CD4-positive, alpha-beta memory T cell (primary cell): ENCODE results near the gene TMEM50A. TPM values are rescaled to one million over a fixed set of nuclear protein-coding genes. Genes with fewer than 3 reads are reported as not detected.
"Not testable (repeated sequence)": the region's sequence is repeated elsewhere in the genome, so short reads cannot be mapped to it uniquely, and the experiment has no call there.

ENCODE experiments used
- CTCF ChIA-PET: fragments of 350-600 bp; sonication (Branson Sonifier 250); formaldehyde crosslinking; loops from one replicate; lab custom pipeline; 2021; ENCODE audit warnings: inconsistent platforms; ENCODE audit not compliant: partially characterized antibody; lab: Charles Lee
- POLR2A ChIA-PET: fragments of 350-600 bp; sonication (Branson Sonifier 250); formaldehyde crosslinking; loops from one replicate; lab custom pipeline; 2021; ENCODE audit not compliant: partially characterized antibody; lab: Charles Lee
- DNase-seq, 5 donors: peaks; one replicate each; pipeline versions ENCODE4 v3.0.0 to v3.0.0-alpha.2; 2020 to 2022; ENCODE audit warnings: mixed read lengths in 1 of 5
- H3K27ac ChIP-seq: one replicate; pipeline ENCODE4 v1.7.0; 2013; ENCODE audit warnings: low read depth, low read length
- H3K27me3 ChIP-seq: 2 replicates; pipeline ENCODE4 v1.7.0; 2013; ENCODE audit warnings: mild to moderate bottlenecking, low read length, moderate library complexity; ENCODE audit not compliant: insufficient read depth
- H3K36me3 ChIP-seq: 2 replicates; pipeline ENCODE4 v1.7.0; 2013; ENCODE audit warnings: mild to moderate bottlenecking, low read length, moderate library complexity; ENCODE audit not compliant: insufficient read depth
- H3K4me1 ChIP-seq: 2 replicates; pipeline ENCODE4 v1.7.0; 2013; ENCODE audit warnings: mild to moderate bottlenecking, low read length, moderate library complexity; ENCODE audit not compliant: insufficient read depth
- H3K4me3 ChIP-seq, 2 donors: one replicate each; pipeline ENCODE4 v1.7.0; 2013; ENCODE audit warnings: low read length in 2 of 2, mild to moderate bottlenecking in 1 of 2
- H3K9me3 ChIP-seq, 2 donors: one replicate each; pipeline ENCODE4 v1.7.0; 2013; ENCODE audit warnings: low read length in 2 of 2, control low read depth in 1 of 2; ENCODE audit not compliant: control insufficient read depth in 1 of 2
- H3K27ac Mint-ChIP-seq, 7 donors: one replicate each; pipeline ENCODE4 v1.8.0; 2020 to 2021; ENCODE audit warnings: mixed read lengths in 7 of 7, mild to moderate bottlenecking in 6 of 7, inconsistent platforms in 3 of 7, moderate library complexity in 3 of 7
- H3K27me3 Mint-ChIP-seq, 2 donors: one replicate each; pipeline ENCODE4 v1.8.0; 2020 to 2021; ENCODE audit warnings: mixed read lengths in 2 of 2
- H3K36me3 Mint-ChIP-seq, 2 donors: one replicate each; pipeline ENCODE4 v1.8.0; 2020 to 2021; ENCODE audit warnings: mixed read lengths in 2 of 2, inconsistent platforms in 1 of 2, mild to moderate bottlenecking in 1 of 2
- H3K4me1 Mint-ChIP-seq, 4 donors: one replicate each; pipeline ENCODE4 v1.8.0; 2020 to 2021; ENCODE audit warnings: mixed read lengths in 4 of 4, mild to moderate bottlenecking in 1 of 4
- H3K4me3 Mint-ChIP-seq, 8 donors: one replicate each; pipeline ENCODE4 v1.8.0; 2020 to 2021; ENCODE audit warnings: mixed read lengths in 8 of 8, mild to moderate bottlenecking in 7 of 8, moderate library complexity in 6 of 8, inconsistent platforms in 3 of 8
- H3K9me3 Mint-ChIP-seq, 8 donors: one replicate each; pipeline ENCODE4 v1.8.0; 2020 to 2021; ENCODE audit warnings: mixed read lengths in 8 of 8, mild to moderate bottlenecking in 5 of 8, inconsistent platforms in 3 of 8, moderate library complexity in 1 of 8
- intact Hi-C: fragments of 100-400 bp; cut with micrococcal nuclease; formaldehyde crosslinking; loops from one replicate; pipeline ENCODE4 v1.15.1; 2023
- polyA plus RNA-seq, 2 donors: library from polyadenylated mRNA; unstranded; fragments of 300-500 nt; fragmentation: Illumina TruSeq; gene quantifications; one replicate each; pipeline ENCODE4 v1.2.3, GENCODE V29; 2021
- total RNA-seq, 2 experiments: library from RNA; stranded (reverse); gene quantifications; one replicate each; pipeline ENCODE4 v1.2.3, GENCODE V29; 2021

Gene TMEM50A
- total and polyA plus RNA-seq, 4 experiments from 2014 or later: 90.9 to 280 (median 143) TPM

- no peak for DNase-seq
- no peaks in the 10 kb centered on the region for H3K4me1 Mint-ChIP-seq
- H3K4me3 Mint-ChIP-seq: no peak overlapping the region
- ChIA-PET CTCF (no interaction called here), POLR2A (no interaction called here)
- no peak overlapping the region for H3K4me3 ChIP-seq
- H3K4me1 ChIP-seq: no peaks in the 10 kb centered on the region
- no peaks in the 10 kb centered on the region for H3K27me3 Mint-ChIP-seq
- H3K27ac ChIP-seq: no peak overlapping the region
- H3K9me3 Mint-ChIP-seq: no peaks in the 10 kb centered on the region
- H3K9me3 ChIP-seq: no peaks in the 10 kb centered on the region
- no peak overlapping the region for H3K27ac Mint-ChIP-seq
- no peaks in the 10 kb centered on the region for H3K36me3 ChIP-seq
- H3K36me3 Mint-ChIP-seq: no peaks in the 10 kb centered on the region
- no peaks in the 10 kb centered on the region for H3K27me3 ChIP-seq
- intact Hi-C loops: no loop called here
These were observed 31.1 kb downstream of the TMEM50A start for GRCh38 chr1:25369241-25369640.

DNA sequence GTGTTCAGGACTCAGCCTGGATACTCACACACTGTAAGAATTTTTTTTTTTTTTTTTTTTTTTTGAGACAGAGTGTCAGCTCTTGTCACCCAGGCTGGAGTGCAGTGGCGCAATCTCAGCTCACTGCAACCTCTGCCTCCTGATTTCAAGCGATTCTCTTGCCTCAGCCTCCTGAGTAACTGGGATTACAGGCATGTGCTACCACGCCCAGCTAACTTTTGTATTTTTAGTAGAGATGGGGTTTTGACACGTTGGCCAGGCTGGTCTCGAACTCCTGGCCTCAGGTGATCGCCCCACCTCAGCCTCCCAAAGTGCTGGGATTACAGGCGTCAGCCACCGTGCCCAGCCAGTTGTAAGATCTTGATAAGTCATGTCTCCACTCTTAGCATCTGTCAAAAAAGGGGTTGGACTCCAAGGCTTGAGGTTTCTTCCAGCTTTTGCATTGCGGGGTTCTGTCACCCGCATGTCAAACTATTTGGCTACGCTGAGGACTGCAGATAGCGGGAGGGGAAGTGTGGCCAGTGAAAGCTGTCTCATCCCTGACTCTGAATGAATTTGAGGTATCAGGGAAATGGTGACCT lies 31.6 kb downstream of the TMEM50A start:
- DNase-seq, H3K4me1 ChIP-seq, H3K4me1 Mint-ChIP-seq, H3K27ac Mint-ChIP-seq, H3K36me3 Mint-ChIP-seq, CTCF ChIA-PET, H3K9me3 ChIP-seq, H3K27me3 ChIP-seq, H3K27ac ChIP-seq, H3K4me3 Mint-ChIP-seq, H3K27me3 Mint-ChIP-seq, POLR2A ChIA-PET, H3K9me3 Mint-ChIP-seq, intact Hi-C loops, H3K4me3 ChIP-seq, H3K36me3 ChIP-seq: not testable (repeated sequence)

- H3K9me3 ChIP-seq, H3K27me3 ChIP-seq, H3K4me1 ChIP-seq, H3K4me3 Mint-ChIP-seq, H3K36me3 Mint-ChIP-seq, H3K27ac ChIP-seq, H3K36me3 ChIP-seq, intact Hi-C loops, CTCF ChIA-PET, H3K27ac Mint-ChIP-seq, H3K9me3 Mint-ChIP-seq, H3K4me1 Mint-ChIP-seq, H3K4me3 ChIP-seq, DNase-seq, H3K27me3 Mint-ChIP-seq: not testable (repeated sequence)
- POLR2A ChIA-PET: interaction anchor here (0.7 kb wide), 1 partner anchor 76 kb away, joined by 3 read pairs; no protein-coding TSS in a partner anchor
These were observed 33.6 kb downstream of the TMEM50A start for GRCh38 chr1:25371757-25372156.

GRCh38 chr1:25378367-25378766 lies 40.2 kb downstream of the TMEM50A start:
- H3K4me1 Mint-ChIP-seq, H3K27me3 ChIP-seq, H3K4me3 ChIP-seq, intact Hi-C loops, H3K36me3 Mint-ChIP-seq, H3K27ac ChIP-seq, H3K4me1 ChIP-seq, H3K9me3 Mint-ChIP-seq, H3K4me3 Mint-ChIP-seq, H3K27me3 Mint-ChIP-seq, POLR2A ChIA-PET, DNase-seq, H3K9me3 ChIP-seq, CTCF ChIA-PET, H3K36me3 ChIP-seq: not testable (repeated sequence)
- H3K27ac Mint-ChIP-seq: peak overlapping the region in 1 of 7 donors; percentile 72

GRCh38 chr1:25382543-25382942 lies 44.4 kb downstream of the TMEM50A start:
- H3K4me1 ChIP-seq, H3K9me3 ChIP-seq, DNase-seq, intact Hi-C loops, H3K27ac Mint-ChIP-seq, H3K4me1 Mint-ChIP-seq, POLR2A ChIA-PET, H3K27me3 ChIP-seq, H3K27ac ChIP-seq, H3K9me3 Mint-ChIP-seq, H3K4me3 Mint-ChIP-seq, H3K36me3 Mint-ChIP-seq, H3K36me3 ChIP-seq, H3K27me3 Mint-ChIP-seq, H3K4me3 ChIP-seq, CTCF ChIA-PET: not testable (repeated sequence)

DNA sequence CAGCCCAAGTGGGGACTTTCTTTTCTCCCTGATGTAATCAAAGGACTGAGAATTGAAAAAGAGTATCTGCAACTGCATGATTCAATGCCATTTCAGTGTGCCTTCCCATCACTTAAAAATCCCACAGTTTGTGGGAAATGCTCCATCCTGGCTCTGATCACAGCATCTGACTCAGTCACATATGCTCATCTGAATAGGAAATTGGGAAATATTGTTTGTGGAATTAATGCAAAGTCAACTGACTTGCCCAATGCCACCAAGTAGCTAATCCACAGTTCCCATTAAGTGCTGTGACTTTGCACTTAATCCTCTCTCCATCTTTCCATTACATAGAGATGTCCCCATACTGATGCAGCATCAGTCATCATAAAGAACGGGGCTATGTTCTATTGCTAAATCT lies 45.0 kb downstream of the TMEM50A start:
- H3K4me1 ChIP-seq, CTCF ChIA-PET, POLR2A ChIA-PET: not testable (repeated sequence)

DNA sequence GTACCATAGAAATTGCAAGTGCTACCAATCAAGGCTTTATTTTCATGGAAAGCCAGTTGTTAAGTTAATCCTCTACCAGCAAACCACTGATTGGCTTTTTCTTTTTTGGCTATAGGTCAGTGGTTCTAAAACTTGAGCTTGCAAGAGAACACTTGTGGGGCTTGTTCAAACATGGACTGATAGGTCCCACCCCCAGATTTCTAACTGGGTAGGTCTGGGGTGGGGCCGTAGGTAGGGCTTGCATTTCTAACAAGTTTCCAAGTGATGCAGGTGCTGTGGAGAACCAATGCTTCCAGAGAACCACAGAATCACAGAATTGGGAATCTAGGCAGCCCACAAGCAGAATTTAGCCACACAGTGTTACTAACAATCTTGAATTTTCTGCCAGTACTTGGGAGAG lies 45.7 kb downstream of the TMEM50A start:
- H3K9me3 ChIP-seq, H3K27me3 ChIP-seq, H3K4me1 ChIP-seq, intact Hi-C loops, H3K36me3 Mint-ChIP-seq, DNase-seq, H3K27ac ChIP-seq, CTCF ChIA-PET, H3K27ac Mint-ChIP-seq, POLR2A ChIA-PET, H3K4me1 Mint-ChIP-seq, H3K9me3 Mint-ChIP-seq, H3K4me3 ChIP-seq, H3K36me3 ChIP-seq, H3K4me3 Mint-ChIP-seq: not testable (repeated sequence)
- peaks cover 5 to 12% of the 10 kb centered on the region in 2 donors for H3K27me3 Mint-ChIP-seq

More for the DNA sequence above, 45.0 kb downstream of the TMEM50A start:
- intact Hi-C loops, H3K9me3 Mint-ChIP-seq, H3K27me3 ChIP-seq, H3K4me3 ChIP-seq, H3K4me3 Mint-ChIP-seq, H3K27me3 Mint-ChIP-seq, H3K9me3 ChIP-seq, H3K36me3 ChIP-seq, H3K36me3 Mint-ChIP-seq, DNase-seq, H3K27ac Mint-ChIP-seq, H3K4me1 Mint-ChIP-seq, H3K27ac ChIP-seq: not testable (repeated sequence)

DNA sequence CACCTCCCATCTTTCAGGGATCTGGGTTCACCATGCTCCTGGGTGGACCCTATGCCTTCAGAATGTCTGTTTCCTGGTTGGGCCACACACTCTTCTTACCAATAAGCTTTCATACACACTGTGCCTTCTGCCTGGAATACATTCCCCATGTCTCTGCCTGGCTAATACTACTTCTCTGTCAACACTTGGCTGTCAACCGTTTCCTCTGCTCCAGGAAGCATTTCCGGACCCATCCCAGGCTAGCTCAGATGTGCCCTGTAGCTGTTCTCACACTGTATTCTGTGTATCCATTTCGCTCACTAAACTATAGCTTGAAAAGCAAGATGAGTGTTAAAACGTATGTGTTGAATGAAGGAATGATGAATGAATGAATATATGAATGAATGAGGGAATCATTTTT lies 49.0 kb downstream of the TMEM50A start:
- H3K27me3 ChIP-seq, H3K36me3 ChIP-seq, H3K36me3 Mint-ChIP-seq, H3K4me3 Mint-ChIP-seq, POLR2A ChIA-PET, intact Hi-C loops, H3K4me1 ChIP-seq, H3K27ac ChIP-seq, H3K4me3 ChIP-seq, H3K9me3 ChIP-seq, DNase-seq, CTCF ChIA-PET, H3K27ac Mint-ChIP-seq, H3K4me1 Mint-ChIP-seq, H3K9me3 Mint-ChIP-seq: not testable (repeated sequence)
- peaks cover 7 to 12% of the 10 kb centered on the region in 2 donors for H3K27me3 Mint-ChIP-seq
